ENCODE measurements around the gene HOXC9.

HOXC9 gene

GRCh38 chr12:53963434-53964314 lies 36.3 kb upstream of the HOXC9 start:
- DNase-seq: peak; percentile 49

GRCh38 chr12:53964315-53964713 lies 35.6 kb upstream of the HOXC9 start:
- DNase-seq: peak; percentile 49

- DNase-seq: no peak
Observed at GRCh38 chr12:53965281-53966084, 34.5 kb upstream of the HOXC9 start.

GRCh38 chr12:53966085-53966384 lies 33.9 kb upstream of the HOXC9 start:
- DNase-seq: no peak

- DNase-seq: no peak
Observed at GRCh38 chr12:53966385-53967133, 33.4 kb upstream of the HOXC9 start.

- no peak for DNase-seq
Observed at GRCh38 chr12:53967421-53967925, 32.5 kb upstream of the HOXC9 start.

- DNase-seq: no peak
Observed at GRCh38 chr12:53968214-53969127, 31.5 kb upstream of the HOXC9 start.

GRCh38 chr12:53969588-53970259 lies 30.2 kb upstream of the HOXC9 start:
- no peak for DNase-seq

- DNase-seq: no peak
Observed at GRCh38 chr12:53970451-53970850, 29.5 kb upstream of the HOXC9 start.

GRCh38 chr12:53971129-53971528 lies 28.8 kb upstream of the HOXC9 start:
- DNase-seq: no peak

GRCh38 chr12:53971686-53972085 lies 28.3 kb upstream of the HOXC9 start:
- no peak for DNase-seq

GRCh38 chr12:53972152-53972702 lies 27.7 kb upstream of the HOXC9 start:
- no peak for DNase-seq

GRCh38 chr12:53972722-53973235 lies 27.2 kb upstream of the HOXC9 start, which contains the start of gene HOXC11:
Gene HOXC11, plus strand, starts transcription at chr12:53973126. Its CDS starts 116 bp downstream, at chr12:53973242.
- DNase-seq: no peak

GRCh38 chr12:53973236-53974042 lies 26.5 kb upstream of the HOXC9 start:
- DNase-seq: no peak

- no peak for DNase-seq
Observed at GRCh38 chr12:53974084-53975063, 25.6 kb upstream of the HOXC9 start, which contains the start of gene HOTAIR. Gene HOTAIR, minus strand, starts transcription at chr12:53974954.

- no peak for DNase-seq
Observed at GRCh38 chr12:53975064-53975471, 24.9 kb upstream of the HOXC9 start.

GRCh38 chr12:53975479-53976152 lies 24.3 kb upstream of the HOXC9 start:
- no peak for DNase-seq

All from OCI-M1 (cell line).